Tibial nerve (tissue), 4 donors: Measurements from ENCODE around the gene DUS1L. TPM values are rescaled to one million over a fixed set of nuclear protein-coding genes. Genes with fewer than 3 reads are reported as not detected.

Experiments
- DNase-seq, 2 donors: peaks; one replicate each; pipeline ENCODE4 v3.0.0-alpha.2; 2019; ENCODE audit warnings: low spot score in 2 of 2
- H3K27ac ChIP-seq, 4 donors: fragments of 200-600 bp; sonication (generic) in 3 of 4; one replicate each; pipeline ENCODE4 v1.5.1; 2017 to 2019; ENCODE audit warnings: mild to moderate bottlenecking in 1 of 4
- H3K27me3 ChIP-seq, 2 donors: fragments of 200-600 bp; sonication (generic) in 1 of 2; one replicate each; pipeline versions ENCODE4 v1.5.1 to v1.6.0; 2017 to 2019
- H3K36me3 ChIP-seq, 3 donors: fragments of 200-600 bp; sonication (generic); one replicate each; pipeline ENCODE4 v1.5.1; 2018 to 2019
- H3K4me1 ChIP-seq, 4 donors: fragments of 200-600 bp; sonication (generic) in 3 of 4; one replicate each; pipeline ENCODE4 v1.5.1; 2017 to 2019
- H3K4me3 ChIP-seq, 4 donors: fragments of 200-600 bp; sonication (generic) in 3 of 4; one replicate each; pipeline ENCODE4 v1.5.1; 2017 to 2019; ENCODE audit warnings: mild to moderate bottlenecking in 1 of 4, moderate library complexity in 1 of 4
- H3K9me3 ChIP-seq, 4 donors: fragments of 200-600 bp; sonication (generic) in 3 of 4; one replicate each; pipeline ENCODE4 v1.5.1; 2017 to 2019
- EP300 ChIP-seq, 2 donors: sonication (generic); formaldehyde crosslinking; IDR thresholded peaks; one replicate each; pipeline ENCODE4 v1.6.1; 2017; ENCODE audit warnings: antibody characterized with exemption in 2 of 2, mild to moderate bottlenecking in 1 of 2
- POLR2A ChIP-seq, 2 donors: fragments of 450-650 bp; IDR thresholded peaks; one replicate each; pipeline ENCODE4 v1.6.1; 2017; ENCODE audit warnings: antibody characterized with exemption in 2 of 2, mild to moderate bottlenecking in 2 of 2, moderate library complexity in 2 of 2
- WGBS, 2 donors: methylation state at CpG; one replicate each; pipeline ENCODE4 v1.1.5; 2018; 5-methylcytosine and 5-hydroxymethylcytosine counted together
- total RNA-seq, 4 donors: library from RNA; depleted of rRNA; stranded (reverse); fragments of >200 nt; gene quantifications; one replicate each; pipeline ENCODE4 v1.1.0, GENCODE V29; 2016
- TF ChIP-seq, protein P1 (sequence below), 5 experiments: fragments of 200-600 bp in 3 of 5; fragments of 450-650 bp in 2 of 5; sonication (generic) in 3 of 5; IDR thresholded peaks; one replicate each; pipeline ENCODE4 v1.5.1; 2016 to 2019; ENCODE audit warnings: antibody characterized with exemption in 5 of 5, mild to moderate bottlenecking in 3 of 5, moderate library complexity in 2 of 5

DUS1L gene
- total RNA-seq, 4 donors from 2014 or later = 85.2 to 179 (median 106) TPM

DNA sequence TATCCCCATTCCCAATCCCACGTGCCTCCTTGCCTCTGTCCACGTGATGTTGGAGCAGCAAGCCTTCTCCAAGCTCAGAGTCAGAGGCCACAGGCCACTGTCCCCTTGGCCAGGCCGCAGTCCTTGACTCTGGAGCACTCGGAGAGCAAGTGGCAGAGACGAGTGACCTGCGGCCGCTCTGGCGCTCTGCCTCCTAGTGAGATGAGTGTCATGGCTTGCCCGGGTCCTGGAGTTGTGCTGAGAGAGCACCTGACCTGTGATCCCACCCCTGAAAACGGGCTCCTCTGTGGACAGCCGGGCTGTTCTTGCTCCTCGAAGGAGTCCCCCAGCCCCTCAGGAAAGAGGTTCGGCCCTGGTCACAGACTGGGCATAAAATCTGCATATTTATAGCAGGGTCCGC lies 42.4 kb upstream of the DUS1L start:
- peak overlapping the region in 1 of 4 donors; percentile 98 for H3K27ac ChIP-seq
- peaks cover 0 to 47% (median 33%) of the 10 kb centered on the region in 4 donors for H3K4me1 ChIP-seq

DNA sequence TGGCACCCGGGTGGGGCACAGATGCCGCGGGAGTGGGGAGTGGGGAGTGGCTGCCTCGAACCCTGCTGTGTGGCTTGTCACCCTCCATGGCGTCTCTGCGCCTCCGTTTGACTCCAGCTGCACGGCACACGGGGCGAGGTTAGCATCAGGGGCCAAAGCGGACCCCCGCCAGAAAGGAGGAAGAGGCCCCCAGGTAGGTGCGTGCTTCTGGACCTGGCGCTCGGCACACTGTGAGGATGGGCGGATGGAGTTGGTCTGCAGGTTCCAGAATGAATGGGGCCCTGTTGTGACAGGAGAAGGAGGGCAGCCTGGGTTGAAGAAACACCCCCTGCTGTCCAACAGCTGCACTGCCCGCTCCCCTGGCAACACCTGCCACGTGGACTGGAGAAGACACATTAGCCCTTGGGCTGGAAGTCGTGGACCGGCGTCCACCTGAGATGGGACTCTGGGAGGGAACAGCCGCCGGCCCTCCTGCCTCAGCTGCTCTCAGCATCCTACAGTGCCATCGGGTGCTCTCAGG lies 41.8 kb upstream of the DUS1L start:
- H3K9me3 ChIP-seq = no peaks in the 10 kb centered on the region
- H3K36me3 ChIP-seq = peaks cover 0 to 12% (median 0%) of the 10 kb centered on the region in 3 donors
- peak overlapping the region in 2 of 4 donors; percentile 85 to 98 for H3K27ac ChIP-seq
- H3K27me3 ChIP-seq = no peaks in the 10 kb centered on the region
- DNase-seq = no peak
- WGBS, 2 donors = 86% methylated on average over 21 to 23 of the region's 24 CpGs
- H3K4me3 ChIP-seq = no peak overlapping the region
- TF ChIP-seq EP300 (IDR thresholded peaks at IDR 0.05) = no peak
- TF ChIP-seq, protein P1, sequence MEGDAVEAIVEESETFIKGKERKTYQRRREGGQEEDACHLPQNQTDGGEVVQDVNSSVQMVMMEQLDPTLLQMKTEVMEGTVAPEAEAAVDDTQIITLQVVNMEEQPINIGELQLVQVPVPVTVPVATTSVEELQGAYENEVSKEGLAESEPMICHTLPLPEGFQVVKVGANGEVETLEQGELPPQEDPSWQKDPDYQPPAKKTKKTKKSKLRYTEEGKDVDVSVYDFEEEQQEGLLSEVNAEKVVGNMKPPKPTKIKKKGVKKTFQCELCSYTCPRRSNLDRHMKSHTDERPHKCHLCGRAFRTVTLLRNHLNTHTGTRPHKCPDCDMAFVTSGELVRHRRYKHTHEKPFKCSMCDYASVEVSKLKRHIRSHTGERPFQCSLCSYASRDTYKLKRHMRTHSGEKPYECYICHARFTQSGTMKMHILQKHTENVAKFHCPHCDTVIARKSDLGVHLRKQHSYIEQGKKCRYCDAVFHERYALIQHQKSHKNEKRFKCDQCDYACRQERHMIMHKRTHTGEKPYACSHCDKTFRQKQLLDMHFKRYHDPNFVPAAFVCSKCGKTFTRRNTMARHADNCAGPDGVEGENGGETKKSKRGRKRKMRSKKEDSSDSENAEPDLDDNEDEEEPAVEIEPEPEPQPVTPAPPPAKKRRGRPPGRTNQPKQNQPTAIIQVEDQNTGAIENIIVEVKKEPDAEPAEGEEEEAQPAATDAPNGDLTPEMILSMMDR (IDR thresholded peaks at IDR 0.05) = no peak
- TF ChIP-seq POLR2A (IDR thresholded peaks at IDR 0.05) = no peak
- peaks cover 0 to 53% (median 37%) of the 10 kb centered on the region in 4 donors for H3K4me1 ChIP-seq

More for the DNA sequence above, 42.4 kb upstream of the DUS1L start:
- no peak for DNase-seq
- 62 to 67% methylated on average over 14 of the region's 14 CpGs for WGBS, 2 donors
- no peak for TF ChIP-seq EP300 (IDR thresholded peaks at IDR 0.05)
- TF ChIP-seq POLR2A (IDR thresholded peaks at IDR 0.05) = no peak
- TF ChIP-seq, protein P1 (IDR thresholded peaks at IDR 0.05) = no peak
- Histone ChIP-seq H3K27me3 (no peaks in the 10 kb centered on the region), H3K36me3 (peaks cover 0 to 18% (median 0%) of the 10 kb centered on the region in 3 donors), H3K9me3 (no peaks in the 10 kb centered on the region), H3K4me3 (no peak overlapping the region)

DNA sequence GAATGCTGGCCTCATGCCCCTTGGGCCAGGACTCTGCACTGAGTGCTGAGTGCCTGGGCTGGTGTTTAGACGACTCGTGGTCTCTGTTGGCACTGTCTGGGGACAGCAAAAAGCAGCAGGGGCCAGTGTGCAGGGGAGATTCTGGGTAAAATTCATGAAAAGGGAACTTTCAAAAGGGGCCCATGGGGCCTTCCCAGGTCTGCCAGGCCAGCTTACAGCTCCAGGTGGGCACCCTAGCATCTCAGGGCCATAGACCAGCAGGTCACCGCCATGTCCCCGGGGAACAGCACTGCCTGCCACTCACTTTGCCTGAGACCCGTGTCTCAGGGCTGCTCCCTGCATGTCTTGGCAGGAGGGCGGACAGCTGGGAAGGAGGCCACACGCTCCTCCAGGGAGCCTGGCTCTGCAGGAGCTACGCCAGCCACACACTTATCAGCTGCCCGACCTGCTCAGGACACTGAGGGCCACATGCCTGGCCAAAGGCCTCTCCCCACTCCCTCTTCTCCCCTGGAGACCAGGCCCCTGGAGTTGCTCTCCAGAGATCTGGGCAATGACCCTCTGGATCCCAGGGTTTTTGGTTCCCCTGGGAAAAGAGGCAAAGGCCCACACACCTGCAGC lies 41.2 kb upstream of the DUS1L start:
- TF ChIP-seq EP300 (IDR thresholded peaks at IDR 0.05) (no peak), POLR2A (IDR thresholded peaks at IDR 0.05) (no peak)
- TF ChIP-seq, protein P1 (IDR thresholded peaks at IDR 0.05) = no peak
- H3K4me1 ChIP-seq = peaks cover 0 to 60% (median 37%) of the 10 kb centered on the region in 4 donors
- H3K27me3 ChIP-seq = no peaks in the 10 kb centered on the region
- H3K27ac ChIP-seq = peak overlapping the region; percentile 48 to 98 (median 76)
- H3K36me3 ChIP-seq = peaks cover 0 to 6% (median 0%) of the 10 kb centered on the region in 3 donors
- H3K4me3 ChIP-seq = peak overlapping the region in 2 of 4 donors; percentile 13 to 33
- DNase-seq = no peak
- H3K9me3 ChIP-seq = no peaks in the 10 kb centered on the region
- 56 to 75% methylated on average over 5 to 9 of the region's 9 CpGs for WGBS, 2 donors

DNA sequence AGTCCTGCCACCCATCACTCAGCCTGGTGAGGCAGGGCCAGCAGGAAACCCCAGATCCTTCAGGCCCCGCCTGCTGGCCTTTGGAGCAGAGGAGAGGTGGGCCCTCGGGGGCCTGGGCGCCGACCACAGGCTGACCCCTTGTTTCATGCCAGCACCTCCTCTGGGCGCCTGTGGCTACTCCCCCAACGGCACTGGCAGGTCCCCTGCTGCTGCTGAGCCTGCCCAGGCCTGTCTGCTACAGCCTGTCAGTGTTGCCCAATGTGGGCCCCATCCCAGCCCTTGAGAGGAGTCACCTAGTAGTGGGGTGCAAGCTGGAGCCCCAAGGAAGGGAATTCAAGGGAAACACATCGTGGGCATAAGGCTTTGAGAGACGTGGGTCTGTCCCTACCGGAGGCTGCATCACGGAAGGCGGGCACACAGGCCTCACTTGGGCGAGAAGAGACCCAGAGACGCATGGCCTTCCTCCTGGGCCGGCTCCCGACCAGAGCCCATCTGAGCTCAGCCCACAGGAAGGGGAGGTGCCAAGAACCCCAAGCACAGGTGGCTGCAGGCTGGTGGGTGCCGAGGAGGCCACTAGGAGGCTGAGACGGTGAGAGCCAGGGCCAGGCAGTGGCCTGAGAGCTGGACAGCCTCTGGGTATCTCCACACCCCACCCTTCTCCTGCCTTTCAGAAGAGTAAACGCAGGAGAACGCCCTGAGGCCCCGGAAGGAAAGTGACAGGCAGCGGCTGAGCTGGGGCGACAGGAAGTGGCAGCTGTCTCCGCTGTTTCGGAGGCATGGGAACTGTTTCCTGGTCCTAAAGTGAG lies 40.5 kb upstream of the DUS1L start:
- Histone ChIP-seq H3K27ac (peak overlapping the region; percentile 48 to 98 (median 76)), H3K27me3 (no peaks in the 10 kb centered on the region), H3K4me1 (peaks cover 0 to 67% (median 40%) of the 10 kb centered on the region in 4 donors)

More for the DNA sequence above, 40.5 kb upstream of the DUS1L start:
- WGBS, 2 donors = 30 to 33% methylated on average over 17 to 21 of the region's 24 CpGs
- H3K36me3 ChIP-seq = no peaks in the 10 kb centered on the region
- H3K4me3 ChIP-seq = peak overlapping the region in 2 of 4 donors; percentile 13 to 33
- H3K9me3 ChIP-seq = no peaks in the 10 kb centered on the region
- TF ChIP-seq POLR2A (IDR thresholded peaks at IDR 0.05) (peak in 1 of 2 donors; percentile 4), EP300 (IDR thresholded peaks at IDR 0.05) (no peak)
- TF ChIP-seq, protein P1 (IDR thresholded peaks at IDR 0.05) = peak in 2 of 5 experiments; percentile 13 to 46
- DNase-seq = no peak
